ENCODE results near the gene ARHGEF28.

ARHGEF28 gene

GRCh38 chr5:73816656-73817420, 190.8 kb downstream of the ARHGEF28 start:
- no peak for DNase-seq (ENCODE audit: low read depth in 3 of 3)

- no peak for DNase-seq (ENCODE audit: low read depth in 3 of 3)
These were observed 192.4 kb downstream of the ARHGEF28 start for GRCh38 chr5:73818357-73818756.

GRCh38 chr5:73820326-73820725, 194.3 kb downstream of the ARHGEF28 start:
- no peak for DNase-seq (ENCODE audit: low read depth in 3 of 3)

GRCh38 chr5:73821003-73821402, 195.0 kb downstream of the ARHGEF28 start:
- no peak for DNase-seq (ENCODE audit: low read depth in 3 of 3)

GRCh38 chr5:73822278-73822988, 196.4 kb downstream of the ARHGEF28 start:
- no peak for DNase-seq (ENCODE audit: low read depth in 3 of 3)

- DNase-seq (ENCODE audit: low read depth in 3 of 3), result no peak
These were observed 197.0 kb downstream of the ARHGEF28 start for GRCh38 chr5:73822989-73823339.

GRCh38 chr5:73823508-73823925, 197.5 kb downstream of the ARHGEF28 start:
- DNase-seq (ENCODE audit: low read depth in 3 of 3), result no peak

GRCh38 chr5:73825199-73825598, 199.2 kb downstream of the ARHGEF28 start:
- no peak for DNase-seq (ENCODE audit: low read depth in 3 of 3)

- DNase-seq (ENCODE audit: low read depth in 3 of 3), result no peak
These were observed 199.7 kb downstream of the ARHGEF28 start for GRCh38 chr5:73825736-73826135.

GRCh38 chr5:73826301-73827105, 200.5 kb downstream of the ARHGEF28 start:
- no peak for DNase-seq (ENCODE audit: low read depth in 3 of 3)

- DNase-seq (ENCODE audit: low read depth in 3 of 3), result no peak
These were observed 201.1 kb downstream of the ARHGEF28 start for GRCh38 chr5:73827106-73827450.

GRCh38 chr5:73828465-73828864, 202.5 kb downstream of the ARHGEF28 start:
- no peak for DNase-seq (ENCODE audit: low read depth in 3 of 3)

GRCh38 chr5:73830646-73831045, 204.7 kb downstream of the ARHGEF28 start:
- no peak for DNase-seq (ENCODE audit: low read depth in 3 of 3)

- DNase-seq (ENCODE audit: low read depth in 3 of 3), result no peak
These were observed 205.1 kb downstream of the ARHGEF28 start for GRCh38 chr5:73831066-73831465.

- no peak for DNase-seq (ENCODE audit: low read depth in 3 of 3)
These were observed 208.7 kb downstream of the ARHGEF28 start for GRCh38 chr5:73834693-73835092.

GRCh38 chr5:73835726-73836125, 209.7 kb downstream of the ARHGEF28 start:
- no peak for DNase-seq (ENCODE audit: low read depth in 3 of 3)

GRCh38 chr5:73836607-73837006, 210.6 kb downstream of the ARHGEF28 start:
- no peak for DNase-seq (ENCODE audit: low read depth in 3 of 3)

- DNase-seq (ENCODE audit: low read depth in 3 of 3), result no peak
These were observed 212.9 kb downstream of the ARHGEF28 start for GRCh38 chr5:73838901-73839300.

- no peak for DNase-seq (ENCODE audit: low read depth in 3 of 3)
These were observed 215.6 kb downstream of the ARHGEF28 start for GRCh38 chr5:73841641-73842040.

- no peak for DNase-seq (ENCODE audit: low read depth in 3 of 3)
These were observed 218.2 kb downstream of the ARHGEF28 start for GRCh38 chr5:73844165-73844564.

- no peak for DNase-seq (ENCODE audit: low read depth in 3 of 3)
These were observed 225.6 kb downstream of the ARHGEF28 start for GRCh38 chr5:73851471-73852181.

- DNase-seq (ENCODE audit: low read depth in 3 of 3), result no peak
These were observed 227.1 kb downstream of the ARHGEF28 start for GRCh38 chr5:73853091-73853490.

Measured in stimulated activated CD4-positive, alpha-beta T cell treated with anti-CD3 and anti-CD28 coated beads, TNF-alpha, amount 100 ng/mL, for 4 hours (primary cell).